Hindlimb muscle (tissue), 1 donor: ENCODE results near the gene POFUT2. TPM values are rescaled to one million over a fixed set of nuclear protein-coding genes. Genes with fewer than 3 reads are reported as not detected.
A peak's percentile ranks its signal among the peaks of the same experiment; 100 is the strongest.
"Not testable (repeated sequence)": the region's sequence is repeated elsewhere in the genome, so short reads cannot be mapped to it uniquely, and the experiment has no call there.

Experiments
- DNase-seq: peaks from one replicate; pipeline ENCODE4 v3.0.0-alpha.2; 2013
- polyA plus RNA-seq: library from polyadenylated mRNA; unstranded; fragments of 120-200 nt; gene quantifications from one replicate; pipeline ENCODE4 v1.2.1, GENCODE V29; 2013; ENCODE audit not compliant: insufficient read length

Gene POFUT2
- polyA plus RNA-seq, 1 donor: 36.5 TPM

GRCh38 chr21:45309987-45310381, 22.3 kb upstream of the POFUT2 start:
- DNase-seq: no peak

- DNase-seq: no peak
Observed at GRCh38 chr21:45309069-45309986, 21.6 kb upstream of the POFUT2 start.

GRCh38 chr21:45308194-45309068, 20.7 kb upstream of the POFUT2 start:
- no peak for DNase-seq

GRCh38 chr21:45307597-45308158, 20.0 kb upstream of the POFUT2 start:
- not testable (repeated sequence) for DNase-seq

GRCh38 chr21:45306832-45307571, 19.3 kb upstream of the POFUT2 start:
- DNase-seq: peak; percentile 82

GRCh38 chr21:45306453-45306831, 18.7 kb upstream of the POFUT2 start:
- DNase-seq: no peak

GRCh38 chr21:45305836-45306235, 18.1 kb upstream of the POFUT2 start:
- DNase-seq: no peak

- DNase-seq: no peak
Observed at GRCh38 chr21:45304945-45305344, 17.2 kb upstream of the POFUT2 start.

GRCh38 chr21:45304476-45304830, 16.8 kb upstream of the POFUT2 start:
- DNase-seq: no peak

GRCh38 chr21:45303751-45304475, 16.2 kb upstream of the POFUT2 start:
- DNase-seq: no peak

- no peak for DNase-seq
Observed at GRCh38 chr21:45303091-45303615, 15.5 kb upstream of the POFUT2 start.

- peak; percentile 87 for DNase-seq
Observed at GRCh38 chr21:45302082-45303061, 14.7 kb upstream of the POFUT2 start.

- DNase-seq: no peak
Observed at GRCh38 chr21:45301521-45302081, 13.9 kb upstream of the POFUT2 start.

- DNase-seq: no peak
Observed at GRCh38 chr21:45300786-45301520, 13.3 kb upstream of the POFUT2 start.

- DNase-seq: no peak
Observed at GRCh38 chr21:45299864-45300785, 12.4 kb upstream of the POFUT2 start.

- DNase-seq: no peak
Observed at GRCh38 chr21:45299026-45299863, 11.6 kb upstream of the POFUT2 start.

- no peak for DNase-seq
Observed at GRCh38 chr21:45297869-45298268, 10.2 kb upstream of the POFUT2 start.
